ENCODE data around the gene H6PD.

Gene H6PD

GRCh38 chr1:9267827-9268581 is 33.4 kb downstream of the H6PD start:
- no peak overlapping the region for H3K9ac ChIP-seq

GRCh38 chr1:9269078-9269501 is 34.5 kb downstream of the H6PD start:
- Histone ChIP-seq H3K4me2 (no peak overlapping the region), H3K27ac (no peak overlapping the region), H3K36me3 (ENCODE audit: insufficient read depth) (no peaks in the 10 kb centered on the region), H3K27me3 (ENCODE audit: insufficient read depth, low read depth) (no peaks in the 10 kb centered on the region), H3K9ac (no peak overlapping the region), H2AFZ (ENCODE audit: low read depth) (no peak overlapping the region), H3K79me2 (ENCODE audit: insufficient read depth, low read depth) (no peaks in the 10 kb centered on the region), H3K4me3 (IDR thresholded peaks at IDR 0.05; ENCODE audit: insufficient read depth, low read depth, low read length) (no peak overlapping the region), H3K4me1 (ENCODE audit: low read depth, poor library complexity, severe bottlenecking) (peaks cover 14% of the 10 kb centered on the region), H4K20me1 (ENCODE audit: insufficient read depth) (no peaks in the 10 kb centered on the region)
- no peak for TF ChIP-seq CTCF (conservative IDR thresholded peaks at IDR 0.05; ENCODE audit: low read depth, low read length)

More at GRCh38 chr1:9267827-9268581, 33.4 kb downstream of the H6PD start:
- Histone ChIP-seq H2AFZ (ENCODE audit: low read depth) (no peak overlapping the region), H3K4me1 (ENCODE audit: low read depth, poor library complexity, severe bottlenecking) (peaks cover 10% of the 10 kb centered on the region), H3K4me2 (no peak overlapping the region), H3K36me3 (ENCODE audit: insufficient read depth) (no peaks in the 10 kb centered on the region), H3K27me3 (ENCODE audit: insufficient read depth, low read depth) (no peaks in the 10 kb centered on the region), H4K20me1 (ENCODE audit: insufficient read depth) (no peaks in the 10 kb centered on the region), H3K79me2 (ENCODE audit: insufficient read depth, low read depth) (no peaks in the 10 kb centered on the region), H3K27ac (no peak overlapping the region), H3K4me3 (IDR thresholded peaks at IDR 0.05; ENCODE audit: insufficient read depth, low read depth, low read length) (no peak overlapping the region)
- TF ChIP-seq CTCF (conservative IDR thresholded peaks at IDR 0.05; ENCODE audit: low read depth, low read length) = no peak

- Histone ChIP-seq H4K20me1 (ENCODE audit: insufficient read depth) (no peaks in the 10 kb centered on the region), H2AFZ (ENCODE audit: low read depth) (no peak overlapping the region), H3K4me3 (IDR thresholded peaks at IDR 0.05; ENCODE audit: insufficient read depth, low read depth, low read length) (no peak overlapping the region), H3K9ac (no peak overlapping the region), H3K4me2 (no peak overlapping the region), H3K4me1 (ENCODE audit: low read depth, poor library complexity, severe bottlenecking) (peaks cover 20% of the 10 kb centered on the region), H3K36me3 (ENCODE audit: insufficient read depth) (no peaks in the 10 kb centered on the region), H3K79me2 (ENCODE audit: insufficient read depth, low read depth) (no peaks in the 10 kb centered on the region), H3K27me3 (ENCODE audit: insufficient read depth, low read depth) (no peaks in the 10 kb centered on the region), H3K27ac (no peak overlapping the region)
- TF ChIP-seq CTCF (conservative IDR thresholded peaks at IDR 0.05; ENCODE audit: low read depth, low read length) = no peak
Observed at GRCh38 chr1:9269721-9270120, 35.1 kb downstream of the H6PD start.

- no peak for TF ChIP-seq CTCF (conservative IDR thresholded peaks at IDR 0.05; ENCODE audit: low read depth, low read length)
- Histone ChIP-seq H3K4me2 (no peak overlapping the region), H4K20me1 (ENCODE audit: insufficient read depth) (no peaks in the 10 kb centered on the region), H3K79me2 (ENCODE audit: insufficient read depth, low read depth) (no peaks in the 10 kb centered on the region), H3K4me3 (IDR thresholded peaks at IDR 0.05; ENCODE audit: insufficient read depth, low read depth, low read length) (no peak overlapping the region), H3K4me1 (ENCODE audit: low read depth, poor library complexity, severe bottlenecking) (peaks cover 27% of the 10 kb centered on the region), H3K9ac (no peak overlapping the region), H2AFZ (ENCODE audit: low read depth) (no peak overlapping the region), H3K27ac (no peak overlapping the region), H3K27me3 (ENCODE audit: insufficient read depth, low read depth) (no peaks in the 10 kb centered on the region), H3K36me3 (ENCODE audit: insufficient read depth) (no peaks in the 10 kb centered on the region)
Observed at GRCh38 chr1:9270290-9270883, 35.8 kb downstream of the H6PD start.
